Testis (tissue), 3 donors: ENCODE data around the gene ICAM4. TPM values are rescaled to one million over a fixed set of nuclear protein-coding genes. Genes with fewer than 3 reads are reported as not detected.

Source experiments
- DNase-seq: peaks from one replicate; pipeline ENCODE4 v3.0.0-alpha.2; 2019
- H3K27ac ChIP-seq, 2 donors: fragments of 200-600 bp; sonication (generic); one replicate each; pipeline ENCODE4 v1.5.1; 2019
- H3K27me3 ChIP-seq: fragments of 200-600 bp; sonication (generic); one replicate; pipeline ENCODE4 v1.5.1; 2019
- H3K36me3 ChIP-seq: fragments of 200-600 bp; sonication (generic); one replicate; pipeline ENCODE4 v1.5.1; 2017; ENCODE audit warnings: low read depth; ENCODE audit errors: missing control alignments
- H3K4me1 ChIP-seq: fragments of 200-600 bp; sonication (generic); one replicate; pipeline ENCODE4 v1.5.1; 2019
- H3K4me3 ChIP-seq, 2 donors: fragments of 200-600 bp; sonication (generic); one replicate each; pipeline ENCODE4 v1.5.1; 2017 to 2019
- H3K9me3 ChIP-seq: fragments of 200-600 bp; sonication (generic); one replicate; pipeline ENCODE4 v1.5.1; 2017
- CTCF ChIP-seq, 3 experiments: fragments of 450-650 bp in 2 of 3; fragments of 200-600 bp in 1 of 3; sonication (generic) in 1 of 3; IDR thresholded peaks; one replicate each; pipeline ENCODE4 v1.5.1; 2016 to 2019; ENCODE audit warnings: antibody characterized with exemption in 3 of 3, mild to moderate bottlenecking in 2 of 3, moderate library complexity in 1 of 3
- POLR2A ChIP-seq: fragments of 450-650 bp; IDR thresholded peaks from one replicate; pipeline ENCODE4 v1.6.1; 2017; ENCODE audit warnings: antibody characterized with exemption, mild to moderate bottlenecking, moderate library complexity
- WGBS, 2 donors: methylation state at CpG; one replicate each; pipeline ENCODE4 v1.1.5; 2018; 5-methylcytosine and 5-hydroxymethylcytosine counted together
- intact Hi-C: fragments of 100-400 bp; cut with DNase I; formaldehyde crosslinking; loops from one replicate; pipeline ENCODE4 v1.15.1; 2023; ENCODE audit warnings: low total_unique reads
- polyA plus RNA-seq: library from polyadenylated mRNA; stranded (reverse); fragments of 350-450 nt; fragmentation: Illumina TruSeq; extraction: RNeasy Lipid Tissue Mini Kit (QIAGEN cat#74804); gene quantifications from one replicate; pipeline ENCODE4 v1.2.3, GENCODE V29; 2014; ENCODE audit warnings: low read depth, low replicate concordance; ENCODE audit not compliant: insufficient read depth
- total RNA-seq, 2 donors: library from RNA; depleted of rRNA; stranded (reverse); fragments of >200 nt; gene quantifications; one replicate each; pipeline ENCODE4 v1.2.3, GENCODE V29; 2016

Gene ICAM4
- total and polyA plus RNA-seq, 3 donors from 2014 or later = 0.25 to 0.47 (median 0.28) TPM

- DNase-seq = no peak
- intact Hi-C loops = no loop called here
- Histone ChIP-seq H3K27ac (no peak overlapping the region), H3K4me3 (no peak overlapping the region), H3K27me3 (no peaks in the 10 kb centered on the region), H3K9me3 (no peaks in the 10 kb centered on the region), H3K4me1 (peaks cover 25% of the 10 kb centered on the region), H3K36me3 (no peaks in the 10 kb centered on the region)
- WGBS, 2 donors = 81 to 97% methylated on average over 6 to 13 of the region's 13 CpGs
- no peak for TF ChIP-seq CTCF (IDR thresholded peaks at IDR 0.05)
These were observed 1.8 kb upstream of the ICAM4 start for GRCh38 chr19:10284960-10285278.

- no peak for DNase-seq
- H3K9me3 ChIP-seq = no peaks in the 10 kb centered on the region
- no peaks in the 10 kb centered on the region for H3K36me3 ChIP-seq
- no peak overlapping the region for H3K4me3 ChIP-seq
- no peak for TF ChIP-seq POLR2A
- no peak for TF ChIP-seq CTCF (IDR thresholded peaks at IDR 0.05)
- H3K27ac ChIP-seq = no peak overlapping the region
- H3K4me1 ChIP-seq = peaks cover 29% of the 10 kb centered on the region
- no peaks in the 10 kb centered on the region for H3K27me3 ChIP-seq
- WGBS, 2 donors = 91 to 93% methylated on average over 4 of the region's 4 CpGs
- intact Hi-C loops = no loop called here
These were observed 1.4 kb upstream of the ICAM4 start for GRCh38 chr19:10285393-10285792.

GRCh38 chr19:10288662-10289166, 2.0 kb downstream of the ICAM4 start:
- no peak for TF ChIP-seq CTCF (IDR thresholded peaks at IDR 0.05)
- no peak for TF ChIP-seq POLR2A
- Histone ChIP-seq H3K9me3 (no peaks in the 10 kb centered on the region), H3K36me3 (no peaks in the 10 kb centered on the region), H3K4me3 (no peak overlapping the region), H3K4me1 (peaks cover 40% of the 10 kb centered on the region), H3K27me3 (peaks cover 5% of the 10 kb centered on the region), H3K27ac (no peak overlapping the region)
- 10% methylated on average over 23 of the region's 23 CpGs for WGBS, 2 donors
- no peak for DNase-seq
- intact Hi-C loops = no loop called here

- no peak for DNase-seq
- Histone ChIP-seq H3K4me1 (peaks cover 40% of the 10 kb centered on the region), H3K27ac (no peak overlapping the region), H3K27me3 (peaks cover 5% of the 10 kb centered on the region), H3K9me3 (no peaks in the 10 kb centered on the region), H3K36me3 (no peaks in the 10 kb centered on the region), H3K4me3 (peak overlapping the region; percentile 4 to 38)
- TF ChIP-seq CTCF (IDR thresholded peaks at IDR 0.05) = no peak
- no peak for TF ChIP-seq POLR2A
- 1 to 2% methylated on average over 42 to 48 of the region's 50 CpGs for WGBS, 2 donors
- intact Hi-C loops = no loop called here
These were observed 2.5 kb downstream of the ICAM4 start for GRCh38 chr19:10289167-10289835.

GRCh38 chr19:10289836-10290356, 3.1 kb downstream of the ICAM4 start, which contains the start of gene ICAM5:
ICAM5 (plus strand) TSS chr19:10289952; CDS start chr19:10290044, 92 bp downstream.
- Histone ChIP-seq H3K27me3 (peaks cover 5% of the 10 kb centered on the region), H3K36me3 (no peaks in the 10 kb centered on the region), H3K4me3 (peak within 1 kb of the TSS; percentile 4 to 40), H3K27ac (no peak within 1 kb of the TSS), H3K4me1 (peaks cover 40% of the 10 kb centered on the region), H3K9me3 (no peaks in the 10 kb centered on the region)
- no peak for TF ChIP-seq CTCF (IDR thresholded peaks at IDR 0.05)
- no peak for TF ChIP-seq POLR2A
- no peak for DNase-seq
- WGBS, 2 donors = 0 to 1% methylated on average over 35 to 45 of the region's 45 CpGs
- intact Hi-C loops = no loop called here
